Measurements from ENCODE around the gene MX1.
A peak's percentile ranks its signal among the peaks of the same experiment; 100 is the strongest.

MX1 gene

DNA sequence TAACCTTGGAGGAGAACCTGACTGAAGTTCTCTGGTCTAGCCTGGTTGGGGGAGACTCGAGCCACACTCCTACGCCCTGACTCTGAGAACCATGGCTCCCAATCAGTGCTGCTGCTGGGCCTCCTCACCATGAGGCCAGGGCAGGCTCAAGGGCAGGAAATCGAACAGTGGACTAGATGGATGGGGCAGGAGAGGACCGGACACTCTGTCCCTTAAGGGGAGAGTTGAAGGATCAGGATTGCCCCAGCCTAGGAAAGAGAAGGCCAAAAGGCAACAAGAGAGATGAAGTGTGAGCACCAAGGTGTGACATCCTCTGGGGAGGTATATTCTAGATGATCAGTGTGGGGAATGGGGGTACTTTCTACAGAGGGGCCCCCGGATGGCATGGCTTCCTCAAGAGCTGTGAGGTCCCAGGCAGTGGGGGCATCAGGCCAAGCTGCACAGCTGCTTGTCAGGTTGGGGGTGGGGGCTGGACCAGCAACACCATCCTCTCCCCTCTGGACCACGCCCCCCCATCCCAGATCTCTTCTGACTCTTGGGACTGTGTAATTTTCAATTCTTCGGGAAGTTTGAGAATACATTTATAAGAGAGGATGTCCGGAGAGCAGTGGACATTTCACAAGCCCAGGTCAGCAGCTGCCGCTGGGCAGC, 34.0 kb downstream of the MX1 start:
- DNase-seq (ENCODE audit: low read depth in 2 of 2), result no peak

DNA sequence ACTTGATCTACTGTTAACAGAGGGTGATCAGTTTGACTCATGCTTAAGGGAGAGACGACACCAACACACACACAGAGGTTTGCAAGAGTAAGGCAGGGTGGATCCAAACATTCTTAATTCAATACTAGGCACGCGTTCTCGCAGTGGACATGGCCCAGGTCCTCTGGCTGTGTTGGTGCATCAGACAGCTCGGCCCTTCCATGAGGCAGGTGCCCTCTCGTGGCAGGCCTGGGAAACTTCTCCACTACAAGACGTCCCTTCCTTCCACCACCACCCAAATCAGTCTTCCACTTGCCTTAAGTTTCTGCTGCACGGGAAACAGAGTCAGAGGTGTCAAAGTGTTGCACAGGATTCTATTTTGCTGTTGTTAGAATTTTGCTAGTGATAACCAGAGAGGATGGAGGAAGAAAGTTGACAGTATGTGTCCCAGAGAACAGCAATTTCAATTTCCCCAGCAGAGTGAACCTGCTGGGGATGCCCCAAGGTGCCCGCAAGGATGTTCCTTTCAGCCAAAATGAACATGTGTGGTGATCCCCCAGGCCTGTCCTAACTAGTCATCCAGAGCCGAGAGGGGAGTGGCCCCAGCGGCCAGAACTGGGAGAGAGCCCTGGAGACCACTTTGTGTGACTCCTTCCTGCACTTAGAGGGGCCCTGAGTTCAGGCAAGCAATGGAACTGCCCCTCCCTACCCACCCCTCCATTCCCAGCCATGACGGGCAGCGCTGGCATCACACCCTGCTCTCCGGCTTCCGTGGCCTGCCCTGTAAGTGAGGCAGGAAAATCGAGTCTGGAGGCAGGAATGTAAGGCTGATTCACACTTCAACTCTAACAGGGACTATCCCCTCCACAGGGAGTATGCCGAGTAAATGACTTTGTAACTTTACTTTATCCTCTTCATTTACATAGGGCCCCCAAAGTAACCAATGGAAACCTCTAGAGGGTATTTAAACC, 34.8 kb downstream of the MX1 start:
- DNase-seq (ENCODE audit: low read depth in 2 of 2), result peak; percentile 16 to 31

DNA sequence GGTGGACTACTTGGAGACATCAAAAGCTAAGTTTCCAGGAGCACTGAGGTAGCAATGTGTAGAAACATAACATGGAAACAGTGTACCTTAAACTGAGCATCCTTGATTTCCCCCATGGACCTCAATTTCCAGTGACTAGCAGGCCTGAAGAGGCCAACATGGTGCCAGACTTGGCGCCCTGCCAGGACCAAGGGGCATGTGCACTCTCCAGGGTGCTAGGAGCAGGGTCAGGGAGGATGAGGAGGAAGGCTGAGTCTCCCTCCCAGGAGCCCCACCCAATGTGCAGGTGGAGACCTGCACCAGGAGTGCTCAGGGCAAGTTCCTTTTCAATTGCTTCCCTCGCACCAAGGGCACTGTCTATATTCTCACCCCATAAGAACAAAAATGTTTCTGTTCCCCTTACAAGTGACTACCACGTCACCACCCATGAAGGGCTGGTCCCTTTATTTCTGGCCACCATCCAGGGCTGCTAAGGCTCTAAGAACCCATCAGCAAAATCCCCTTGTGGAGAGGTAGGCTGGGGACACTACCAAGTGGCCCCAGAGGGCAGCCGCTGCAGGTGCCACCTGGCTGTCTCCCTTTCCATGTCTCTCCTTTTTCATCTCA, 39.2 kb downstream of the MX1 start:
- no peak for DNase-seq (ENCODE audit: low read depth in 2 of 2)

DNA sequence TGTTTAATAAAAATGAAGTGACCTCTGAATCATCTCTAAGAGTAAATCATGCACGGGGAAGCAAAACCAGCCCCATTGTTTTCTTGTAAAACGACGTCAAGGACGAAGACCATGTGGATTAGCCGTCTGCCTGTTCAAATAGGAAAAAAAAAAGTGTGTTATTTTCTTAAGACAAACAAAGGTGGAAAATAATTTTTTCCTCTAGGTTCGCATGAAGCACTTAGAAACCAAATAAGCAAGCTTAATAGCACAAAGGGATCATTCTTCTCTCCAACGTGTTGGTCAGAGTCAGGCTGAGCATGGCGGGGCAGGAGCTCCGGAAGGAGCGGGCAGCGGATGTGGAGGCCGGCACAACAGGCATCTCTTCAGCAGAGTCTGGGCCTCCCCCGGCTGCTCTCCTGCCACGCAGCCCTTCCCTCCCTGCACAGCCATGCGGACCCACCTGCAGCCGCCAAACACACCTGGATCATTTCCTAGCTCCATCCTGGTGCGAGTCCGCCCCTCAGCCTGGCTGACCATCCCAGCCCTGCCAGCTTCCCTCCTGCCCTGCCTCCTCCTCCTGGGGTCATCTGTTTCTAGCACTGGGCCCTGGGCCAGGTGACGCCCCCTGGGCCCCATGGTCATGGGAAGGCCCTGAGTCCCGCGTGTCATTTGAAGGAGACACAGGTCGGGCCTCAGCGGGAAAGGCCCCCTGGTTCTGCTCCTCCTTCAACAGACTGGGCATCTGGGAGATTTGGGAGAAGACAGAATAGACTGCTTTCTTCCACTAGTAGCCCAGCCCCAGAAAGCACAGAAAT, 40.2 kb downstream of the MX1 start:
- DNase-seq (ENCODE audit: low read depth in 2 of 2), result no peak

DNA sequence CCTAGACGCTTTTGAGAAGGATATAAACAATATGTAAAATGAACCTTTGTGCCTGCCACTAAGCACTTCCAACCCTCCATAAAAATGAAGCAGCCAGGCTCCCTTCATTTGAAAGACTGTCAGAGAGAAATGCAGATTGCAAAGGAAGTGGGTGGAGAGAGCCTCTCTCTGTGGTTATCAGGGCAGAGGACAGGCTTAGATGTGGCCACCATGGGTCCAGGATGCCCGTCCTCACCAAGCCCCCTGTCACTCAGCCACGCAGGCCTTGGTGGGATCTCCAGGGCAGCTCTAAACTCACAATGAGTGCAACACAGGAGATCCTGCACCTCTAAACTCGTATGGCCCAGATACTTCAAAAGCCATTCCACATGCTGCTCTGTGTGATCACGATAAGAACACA, 44.0 kb downstream of the MX1 start:
- no peak for DNase-seq (ENCODE audit: low read depth in 2 of 2)

DNA sequence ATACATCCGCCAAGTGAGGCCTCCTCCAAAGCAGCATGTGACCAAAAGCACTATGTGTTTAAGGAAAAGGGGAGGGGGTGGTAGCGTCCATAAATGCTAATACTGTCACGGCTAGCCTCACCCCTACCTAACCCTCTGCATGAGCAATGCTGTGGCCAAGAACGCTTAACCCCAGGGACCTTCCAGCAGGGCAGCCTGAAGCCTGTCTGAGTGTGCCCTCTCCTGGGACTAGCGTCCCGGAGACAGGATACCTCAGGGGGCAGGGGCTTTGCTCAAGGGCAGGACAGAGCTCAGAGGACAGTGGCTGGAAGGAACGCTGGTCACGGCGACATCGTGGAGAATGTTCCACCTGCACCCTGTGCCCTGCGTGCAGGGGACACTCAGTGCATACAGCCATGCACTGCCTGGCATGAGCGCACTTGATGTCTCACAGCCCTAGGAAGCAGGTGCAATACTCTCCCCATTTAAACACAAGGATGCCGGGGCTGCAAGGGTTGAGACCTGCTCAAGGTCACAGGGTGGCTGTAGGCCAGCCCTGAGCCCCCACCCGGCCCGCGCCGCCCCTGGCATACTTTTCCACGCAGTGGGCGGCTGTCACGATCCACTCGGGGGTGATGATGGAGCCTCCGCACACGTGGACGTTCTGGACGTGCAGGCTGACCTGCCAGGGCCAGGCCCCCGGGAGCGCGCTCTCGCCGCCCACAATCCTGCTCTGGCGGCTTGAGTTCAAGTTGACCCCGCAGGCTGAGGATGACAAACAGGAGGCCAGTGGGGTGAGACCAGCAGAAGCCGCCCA, 46.9 kb downstream of the MX1 start:
- no peak for DNase-seq (ENCODE audit: low read depth in 2 of 2)

DNA sequence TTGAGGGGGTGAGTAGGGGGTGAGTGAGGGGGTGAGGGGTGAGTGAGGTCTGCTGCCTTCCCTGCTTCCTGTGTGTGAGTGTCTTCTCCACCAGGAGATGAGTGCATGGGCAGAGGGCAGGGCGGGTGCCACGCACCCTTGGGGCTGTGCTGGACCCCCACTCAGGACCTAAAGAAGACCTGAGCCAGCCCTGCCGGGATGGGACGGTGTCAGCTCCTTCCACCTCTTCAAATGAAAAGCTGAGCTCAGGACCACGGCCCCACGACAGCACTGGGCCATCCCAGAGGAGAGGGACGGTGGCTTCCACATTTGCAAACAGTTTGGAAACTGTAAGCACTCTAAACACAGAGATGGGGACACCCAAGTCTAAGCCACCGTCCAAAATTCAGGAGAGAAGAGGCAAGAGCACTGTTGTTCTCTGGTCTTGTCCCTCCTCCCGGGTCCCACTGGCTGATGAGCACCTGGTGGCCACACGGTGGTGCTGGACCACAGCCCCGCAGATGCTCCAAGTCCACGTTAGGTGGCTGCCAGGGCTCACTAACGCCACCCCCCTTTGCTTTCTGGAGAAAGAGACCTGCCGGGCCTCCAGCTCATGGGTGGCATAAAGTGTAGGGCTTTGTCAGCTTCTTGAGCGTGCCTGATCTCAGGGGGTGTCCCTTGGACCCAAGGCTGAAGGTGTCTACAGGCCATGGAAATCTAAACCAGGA, 49.8 kb downstream of the MX1 start:
- DNase-seq (ENCODE audit: low read depth in 2 of 2), result no peak

DNA sequence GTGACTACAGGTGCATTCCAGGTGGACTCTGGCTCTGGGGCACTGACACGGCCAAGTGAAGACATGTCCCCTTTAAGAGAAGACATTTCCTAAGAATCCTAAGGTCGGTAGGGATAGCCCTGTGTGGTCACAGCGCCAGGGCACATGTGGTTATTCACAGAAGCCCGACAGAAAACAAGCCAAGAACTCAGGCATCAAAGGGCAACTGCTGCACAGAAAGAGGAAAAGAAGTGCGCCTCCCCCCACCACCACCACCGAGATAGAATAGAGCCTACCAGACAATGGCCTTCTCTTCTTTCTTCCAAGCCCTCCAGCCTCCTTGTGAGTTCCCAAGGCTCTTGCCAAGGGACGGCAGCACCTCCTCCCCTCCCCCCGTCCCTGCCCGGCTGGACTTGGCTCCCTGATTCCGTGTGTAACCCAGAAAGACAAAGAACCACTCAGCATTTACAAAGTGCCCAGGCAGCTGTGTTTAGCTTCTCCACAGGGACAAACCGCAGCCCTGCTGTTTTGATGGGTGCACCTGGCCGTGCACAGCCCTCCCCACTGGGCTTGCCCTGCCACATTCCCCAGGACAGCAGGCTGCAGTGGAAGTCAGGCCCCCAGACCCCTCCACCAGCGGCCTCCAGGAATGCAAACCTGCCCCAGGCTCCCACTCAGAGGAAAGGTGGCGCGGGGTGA, 51.7 kb downstream of the MX1 start:
- DNase-seq (ENCODE audit: low read depth in 2 of 2), result no peak

DNA sequence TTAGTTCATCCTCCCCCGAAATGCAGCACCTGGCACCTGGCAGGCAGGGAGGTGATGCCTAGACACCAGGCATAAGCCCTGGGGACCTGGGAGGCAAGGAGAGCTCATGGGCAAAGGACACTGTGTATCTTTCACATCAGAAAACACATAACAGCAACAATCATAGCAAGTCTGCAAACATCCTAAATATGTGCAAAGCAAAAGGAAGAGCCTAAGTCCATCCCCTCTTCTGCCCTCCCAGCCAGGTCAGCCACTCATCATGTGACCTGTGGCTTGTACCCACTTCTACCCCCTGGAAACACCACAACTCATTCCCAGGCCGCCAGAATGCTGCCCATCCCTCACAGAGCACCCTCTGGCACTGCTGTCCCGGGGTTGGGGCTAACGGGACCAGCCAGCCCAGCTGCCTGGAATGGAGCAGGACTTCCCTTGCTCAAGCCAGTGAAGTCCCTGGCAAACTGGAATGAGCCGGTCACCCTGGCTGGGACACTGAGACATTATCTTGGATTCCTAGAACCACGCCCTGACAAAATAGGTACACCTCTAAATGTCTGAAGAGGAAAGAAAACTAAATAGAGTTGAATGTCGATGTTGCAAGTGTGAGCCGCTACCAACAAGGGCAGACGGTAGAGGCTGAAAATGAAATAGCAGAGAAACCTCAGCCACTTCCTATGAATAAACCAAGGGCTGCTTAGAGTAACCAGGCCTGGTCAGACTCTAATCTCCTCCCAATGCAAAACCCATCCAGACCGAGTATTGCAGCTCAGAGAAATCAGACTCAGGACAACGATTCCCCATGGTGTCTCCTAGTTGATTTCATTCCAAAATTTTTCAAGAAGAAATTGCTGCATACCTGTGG, 52.5 kb downstream of the MX1 start:
- DNase-seq (ENCODE audit: low read depth in 2 of 2), result no peak

DNA sequence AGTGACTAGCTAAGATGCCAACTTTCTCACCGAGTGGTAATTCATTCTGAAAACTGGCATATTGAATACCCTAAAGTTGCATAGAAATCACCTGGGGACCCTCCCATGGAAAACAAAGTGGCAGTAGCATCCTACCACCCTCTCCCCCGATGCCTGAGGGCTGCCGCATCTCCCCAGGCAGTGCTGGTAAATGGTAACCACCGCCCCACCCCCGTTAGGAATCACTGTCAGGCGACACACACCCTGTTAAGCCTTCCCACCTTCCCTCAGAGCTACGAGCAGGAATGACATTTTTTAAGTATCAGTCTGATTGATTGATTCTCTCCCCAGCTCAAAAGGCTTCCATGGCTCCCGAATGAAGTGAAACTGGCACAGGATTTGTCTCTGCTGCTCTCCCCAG, 53.6 kb downstream of the MX1 start:
- no peak for DNase-seq (ENCODE audit: low read depth in 2 of 2)

DNA sequence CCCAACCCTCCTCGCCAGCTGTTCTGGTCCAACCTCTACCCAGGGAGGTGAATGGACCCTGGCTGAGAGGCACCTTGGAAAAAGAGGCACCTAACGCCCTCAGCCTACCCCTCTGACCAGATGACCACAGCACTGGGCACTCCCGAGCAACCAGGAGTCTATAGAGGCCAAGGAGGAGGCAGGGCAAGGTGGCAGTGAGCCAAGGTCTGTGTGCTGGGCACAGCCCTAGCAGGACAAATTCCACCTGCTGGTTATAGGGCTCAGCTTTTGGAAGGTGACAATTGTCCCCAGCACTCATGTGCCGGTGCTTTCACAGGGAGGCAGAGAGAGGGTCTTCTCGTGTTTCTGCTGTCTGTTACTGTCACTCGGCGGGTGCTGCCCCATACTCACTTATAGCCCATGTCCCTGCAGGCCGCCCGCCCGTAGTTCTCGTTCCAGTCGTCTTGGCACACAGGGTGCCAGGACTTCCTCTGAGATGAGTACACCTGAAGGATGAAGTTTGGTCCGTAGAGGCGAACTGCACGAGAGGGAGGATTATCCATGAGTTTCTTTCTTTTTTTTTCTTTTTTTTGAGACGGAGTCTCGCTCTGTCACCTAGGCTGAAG, 54.1 kb downstream of the MX1 start:
- DNase-seq (ENCODE audit: low read depth in 2 of 2), result no peak

DNA sequence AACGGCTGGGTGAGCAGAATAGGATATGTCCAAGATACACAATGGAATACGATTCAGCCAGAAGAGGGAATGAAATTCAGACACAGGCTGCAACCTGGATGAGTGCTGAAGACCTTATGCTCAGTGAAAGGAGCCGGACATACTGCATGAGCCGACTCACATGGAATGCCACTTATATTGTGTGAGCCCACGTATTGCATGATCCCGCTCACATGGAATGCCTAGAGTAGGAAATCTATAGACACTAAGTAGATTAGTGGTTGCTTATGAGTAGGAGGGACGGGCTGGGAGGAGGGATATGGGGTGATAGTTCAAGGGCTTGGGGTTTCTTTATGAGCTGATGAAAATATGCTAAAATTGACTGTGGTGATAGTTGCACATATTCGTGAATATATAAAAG, 55.2 kb downstream of the MX1 start:
- no peak for DNase-seq (ENCODE audit: low read depth in 2 of 2)

DNA sequence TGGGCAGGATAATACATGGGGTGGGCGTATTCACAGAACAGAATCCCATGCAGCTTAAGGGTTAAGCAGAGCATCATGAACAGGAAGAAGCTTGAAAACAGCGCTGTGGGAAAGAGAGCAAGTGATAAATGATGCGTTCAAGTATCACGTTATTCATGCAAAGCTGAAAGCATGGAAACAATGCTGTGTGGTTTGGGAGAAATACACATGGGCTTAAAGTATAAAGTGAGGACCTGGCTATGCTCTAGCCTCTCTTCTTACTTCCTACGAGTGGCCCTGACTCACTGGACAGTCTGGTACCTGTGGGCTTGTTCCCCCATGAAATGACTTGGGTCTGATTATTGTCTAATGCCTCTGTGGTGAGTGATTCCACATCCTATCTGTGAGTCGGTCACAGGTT, 56.3 kb downstream of the MX1 start:
- DNase-seq (ENCODE audit: low read depth in 2 of 2), result no peak

DNA sequence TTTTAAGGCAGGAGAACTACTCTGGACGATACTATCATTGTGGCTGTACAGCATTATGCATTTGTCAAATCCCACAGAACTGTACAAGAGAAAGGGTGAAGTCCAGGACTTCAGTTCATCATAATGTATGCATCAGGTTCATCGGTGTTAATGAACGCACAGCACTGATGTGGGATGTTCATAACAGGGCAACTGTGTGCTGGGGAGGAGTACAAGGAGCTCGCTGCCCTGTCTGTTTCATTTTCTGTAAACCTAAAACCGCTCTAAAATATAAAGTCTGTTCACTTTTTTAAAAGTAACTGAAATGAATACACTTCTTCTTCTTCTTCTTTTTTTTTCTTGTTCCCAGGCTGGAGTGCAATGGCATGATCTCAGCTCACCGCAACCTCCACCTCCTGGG, 56.9 kb downstream of the MX1 start:
- DNase-seq (ENCODE audit: low read depth in 2 of 2), result no peak

DNA sequence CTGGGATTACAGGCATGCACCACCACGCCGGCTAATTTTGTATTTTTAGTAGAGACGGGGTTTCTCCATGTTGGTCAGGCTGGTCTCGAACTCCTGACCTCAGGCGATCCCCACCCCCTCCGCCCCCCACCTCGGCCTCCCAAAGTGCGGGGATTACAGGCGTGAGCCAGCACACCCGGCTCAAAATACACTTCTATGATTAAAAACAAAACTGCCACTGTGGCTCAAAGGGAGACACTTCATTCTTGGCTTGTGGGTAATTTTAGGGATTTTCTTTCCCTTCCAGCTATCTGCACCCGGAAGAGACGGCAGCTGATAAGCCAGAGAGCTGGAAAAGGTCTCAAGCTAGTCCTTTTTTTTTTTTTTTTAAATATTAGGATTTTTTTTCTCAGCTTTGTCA, 57.4 kb downstream of the MX1 start:
- DNase-seq (ENCODE audit: low read depth in 2 of 2), result no peak

DNA sequence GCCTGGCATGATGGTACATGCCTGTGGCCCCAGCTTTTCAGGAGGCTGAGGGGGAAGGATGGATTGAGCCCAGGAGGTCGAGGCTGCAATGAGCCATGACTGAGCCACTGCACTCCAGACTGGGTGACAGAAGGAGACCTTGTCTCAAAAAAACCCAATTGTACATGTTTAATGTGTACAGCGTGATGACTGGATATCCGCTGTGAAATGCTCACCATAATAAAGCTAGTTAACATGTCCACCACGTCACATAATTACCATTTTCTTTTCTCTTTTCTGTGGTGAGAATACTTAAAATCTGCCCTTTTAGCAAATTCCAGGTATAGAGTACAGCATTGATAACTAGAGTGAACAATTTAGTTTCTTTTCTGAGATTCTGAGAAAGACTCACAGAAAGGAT, 57.9 kb downstream of the MX1 start:
- DNase-seq (ENCODE audit: low read depth in 2 of 2), result no peak

DNA sequence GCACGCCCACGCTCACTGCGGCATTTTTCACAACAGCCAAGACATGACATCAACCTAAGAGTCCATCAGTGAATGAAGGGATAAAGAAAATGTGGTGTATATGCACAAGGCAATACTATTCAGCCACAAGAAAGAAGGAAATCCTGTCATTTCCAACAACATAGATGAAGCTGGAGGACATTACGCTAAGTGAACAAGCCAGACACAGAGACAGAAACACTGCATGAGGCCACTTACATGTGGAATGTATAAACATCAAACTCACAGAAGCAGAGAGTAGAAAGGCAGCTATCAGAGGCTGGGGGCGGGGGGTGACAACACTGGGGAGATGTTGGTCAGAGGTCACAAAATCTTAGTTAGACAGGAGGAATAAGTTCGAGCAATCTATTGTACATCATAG, 61.0 kb downstream of the MX1 start:
- no peak for DNase-seq (ENCODE audit: low read depth in 2 of 2)

DNA sequence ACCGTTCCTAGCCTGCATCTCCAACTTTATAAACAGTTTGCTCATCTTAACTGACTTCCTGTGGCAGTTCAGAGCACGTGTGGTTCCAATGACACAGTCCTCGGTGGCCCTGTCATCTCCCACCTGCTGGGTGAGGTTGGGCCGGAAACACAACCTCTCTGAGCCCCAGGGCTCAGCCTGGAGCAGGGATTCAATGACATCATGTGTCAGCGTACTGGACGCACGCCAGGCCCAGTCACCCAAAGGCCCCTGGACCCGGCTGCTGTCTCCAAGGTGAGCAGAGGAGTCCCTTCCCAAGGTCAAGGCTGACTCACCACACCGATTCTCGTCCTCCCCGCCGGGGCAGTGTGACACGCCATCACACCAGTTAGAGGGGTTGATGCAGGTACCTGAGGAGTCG, 62.0 kb downstream of the MX1 start:
- DNase-seq (ENCODE audit: low read depth in 2 of 2), result no peak

DNA sequence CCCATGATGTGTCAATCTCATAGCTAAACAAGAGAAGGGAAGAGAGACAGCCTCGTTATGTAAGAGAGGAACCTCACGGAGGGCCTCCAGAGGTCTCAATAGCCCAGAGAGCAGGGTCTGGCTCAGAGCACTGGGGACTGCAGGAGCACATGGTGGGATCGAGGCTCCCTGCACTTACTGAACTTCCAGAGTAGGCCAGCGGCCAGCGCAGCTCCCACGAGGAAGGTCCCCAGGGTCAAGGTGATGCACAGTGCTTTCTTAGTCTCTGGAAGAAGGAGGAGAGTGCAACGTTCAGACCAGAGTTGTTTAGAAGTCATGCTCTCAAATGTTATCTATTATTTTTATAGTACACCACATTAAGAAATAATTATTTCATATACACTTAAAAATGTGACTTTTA, 63.3 kb downstream of the MX1 start:
- no peak for DNase-seq (ENCODE audit: low read depth in 2 of 2)

Data from stimulated activated CD8-positive, alpha-beta memory T cell treated with anti-CD3 and anti-CD28 coated beads, Interleukin-2, amount 100 ng/mL, for 1 hour (primary cell).